Breast epithelium (tissue), 4 donors: Measurements from ENCODE around the gene ATP5ME. TPM values are rescaled to one million over a fixed set of nuclear protein-coding genes. Genes with fewer than 3 reads are reported as not detected.

Experiments
- DNase-seq, 2 donors: peaks; one replicate each; pipeline ENCODE4 v3.0.0-alpha.2; 2019; ENCODE audit warnings: low spot score in 2 of 2
- H3K27ac ChIP-seq, 2 donors: fragments of 200-600 bp; sonication (generic) in 1 of 2; one replicate each; pipeline ENCODE4 v1.5.1; 2016 to 2019; ENCODE audit warnings: mild to moderate bottlenecking in 1 of 2
- H3K27me3 ChIP-seq, 2 donors: fragments of 200-600 bp; sonication (generic) in 1 of 2; one replicate each; pipeline versions ENCODE4 v1.5.1 to v1.6.0; 2017 to 2019; ENCODE audit warnings: control low read depth in 1 of 2, mild to moderate bottlenecking in 1 of 2
- H3K36me3 ChIP-seq: fragments of 200-600 bp; one replicate; pipeline ENCODE4 v1.5.1; 2019
- H3K4me1 ChIP-seq, 2 donors: fragments of 200-600 bp; sonication (generic); one replicate each; pipeline ENCODE4 v1.5.1; 2016 to 2019; ENCODE audit warnings: control low read depth in 1 of 2
- H3K4me3 ChIP-seq, 3 donors: fragments of 200-600 bp; sonication (generic); 1 replicate in 2 of 3; 2 replicates in 1 of 3; pipeline ENCODE4 v1.5.1; 2016 to 2019; ENCODE audit warnings: mild to moderate bottlenecking in 3 of 3, moderate library complexity in 2 of 3
- H3K9me3 ChIP-seq, 2 donors: fragments of 200-600 bp; sonication (generic) in 1 of 2; one replicate each; pipeline ENCODE4 v1.5.1; 2016 to 2019; ENCODE audit warnings: control low read depth in 1 of 2
- CTCF ChIP-seq, 3 donors: fragments of 450-650 bp; IDR thresholded peaks; one replicate each; pipeline ENCODE4 v1.5.1; 2016 to 2017; ENCODE audit warnings: antibody characterized with exemption in 3 of 3, mild to moderate bottlenecking in 3 of 3, moderate library complexity in 3 of 3
- POLR2A ChIP-seq: fragments of 450-650 bp; IDR thresholded peaks from one replicate; pipeline ENCODE4 v1.6.1; 2016; ENCODE audit warnings: antibody characterized with exemption, mild to moderate bottlenecking, moderate library complexity
- POLR2AphosphoS5 ChIP-seq, 3 donors: sonication (generic); formaldehyde crosslinking; IDR thresholded peaks; one replicate each; pipeline ENCODE4 v1.6.1; 2017; ENCODE audit warnings: antibody characterized with exemption in 3 of 3
- intact Hi-C: fragments of 100-400 bp; cut with DNase I; formaldehyde crosslinking; loops from one replicate; pipeline ENCODE4 v1.15.1; 2023; ENCODE audit warnings: low total_unique reads
- total RNA-seq, 3 donors: library from RNA; depleted of rRNA; stranded (reverse); fragments of >200 nt; gene quantifications; one replicate each; pipeline ENCODE4 v1.1.0, GENCODE V29; 2016

Gene ATP5ME
- total RNA-seq, 3 donors from 2014 or later, result 108 to 179 (median 128) TPM

GRCh38 chr4:627347-628125 lies 46.5 kb downstream of the ATP5ME start:
- Histone ChIP-seq H3K4me1 (no peaks in the 10 kb centered on the region), H3K27ac (no peak overlapping the region), H3K36me3 (no peaks in the 10 kb centered on the region), H3K9me3 (no peaks in the 10 kb centered on the region), H3K4me3 (no peak overlapping the region), H3K27me3 (peaks cover 0 to 26% of the 10 kb centered on the region in 2 donors)
- peak in 1 of 2 donors; percentile 27 for DNase-seq
- intact Hi-C loops, result no loop called here
- TF ChIP-seq POLR2AphosphoS5 (IDR thresholded peaks at IDR 0.05) (no peak), POLR2A (no peak), CTCF (IDR thresholded peaks at IDR 0.05) (no peak)

- DNase-seq, result peak in 1 of 2 donors; percentile 3
- TF ChIP-seq POLR2AphosphoS5 (IDR thresholded peaks at IDR 0.05), result no peak
- TF ChIP-seq CTCF (IDR thresholded peaks at IDR 0.05), result no peak
- no peak for TF ChIP-seq POLR2A
- H3K27ac ChIP-seq, result no peak overlapping the region
- intact Hi-C loops, result no loop called here
- no peaks in the 10 kb centered on the region for H3K4me1 ChIP-seq
- H3K27me3 ChIP-seq, result peaks cover 0 to 26% of the 10 kb centered on the region in 2 donors
- H3K4me3 ChIP-seq, result no peak overlapping the region
- H3K36me3 ChIP-seq, result no peaks in the 10 kb centered on the region
- no peaks in the 10 kb centered on the region for H3K9me3 ChIP-seq
These were observed 47.6 kb downstream of the ATP5ME start for GRCh38 chr4:626201-627091.

GRCh38 chr4:625631-626161 lies 48.4 kb downstream of the ATP5ME start:
- no peaks in the 10 kb centered on the region for H3K36me3 ChIP-seq
- peaks cover 0 to 29% of the 10 kb centered on the region in 2 donors for H3K27me3 ChIP-seq
- H3K9me3 ChIP-seq, result no peaks in the 10 kb centered on the region
- DNase-seq, result no peak
- TF ChIP-seq POLR2A (no peak), POLR2AphosphoS5 (IDR thresholded peaks at IDR 0.05) (no peak), CTCF (IDR thresholded peaks at IDR 0.05) (no peak)
- H3K4me3 ChIP-seq, result no peak overlapping the region
- no peak overlapping the region for H3K27ac ChIP-seq
- no peaks in the 10 kb centered on the region for H3K4me1 ChIP-seq
- intact Hi-C loops, result no loop called here

- intact Hi-C loops, result no loop called here
- Histone ChIP-seq H3K27ac (no peak within 1 kb of the TSS), H3K36me3 (no peaks in the 10 kb centered on the region), H3K4me1 (no peaks in the 10 kb centered on the region), H3K4me3 (no peak within 1 kb of the TSS), H3K27me3 (peaks cover 0 to 36% of the 10 kb centered on the region in 2 donors), H3K9me3 (no peaks in the 10 kb centered on the region)
- no peak for DNase-seq
- TF ChIP-seq POLR2AphosphoS5 (IDR thresholded peaks at IDR 0.05), result no peak
These were observed 49.1 kb downstream of the ATP5ME start, which contains the start of gene PDE6B for GRCh38 chr4:624705-625590. Gene PDE6B, plus strand, starts transcription at chr4:625573. Its CDS starts 54 bp downstream, at chr4:625627.
